Neural cell (in vitro differentiated cells): ENCODE results near the gene PLA2G5. TPM values are rescaled to one million over a fixed set of nuclear protein-coding genes. Genes with fewer than 3 reads are reported as not detected.

Source experiments
- H2AFZ ChIP-seq: fragments of 200-600, 300-800 bp; sonication (generic), shearing (Covaris generic); 2 replicates; pipeline ENCODE4 v1.6.0; 2014; ENCODE audit warnings: low read depth, mild to moderate bottlenecking, antibody characterized with exemption, low read length, moderate library complexity
- H3F3A ChIP-seq: fragments of 200-600 bp; shearing (Covaris generic); 2 replicates; pipeline ENCODE4 v1.6.1; 2016; ENCODE audit warnings: mild to moderate bottlenecking, moderate library complexity, mixed read lengths, antibody characterized with exemption, low read length; ENCODE audit not compliant: insufficient read depth, poor library complexity, severe bottlenecking
- H3K27ac ChIP-seq: fragments of 200-600, 300-800 bp; sonication (generic), shearing (Covaris generic); 2 replicates; pipeline ENCODE4 v1.5.1; 2014; ENCODE audit warnings: mild to moderate bottlenecking, low read length, moderate library complexity
- H3K27me3 ChIP-seq: fragments of 300-800, 200-600 bp; sonication (generic), shearing (Covaris generic); 2 replicates; pipeline ENCODE4 v1.6.0; 2014; ENCODE audit warnings: mild to moderate bottlenecking, low read depth, low read length, moderate library complexity; ENCODE audit not compliant: insufficient read depth
- H3K36me3 ChIP-seq: fragments of 300-800, 200-600 bp; sonication (generic), shearing (Covaris generic); 2 replicates; pipeline ENCODE4 v1.5.1; 2014; ENCODE audit warnings: mild to moderate bottlenecking, antibody characterized with exemption, low read length, moderate library complexity; ENCODE audit not compliant: insufficient read depth
- H3K4me2 ChIP-seq: fragments of 300-800, 200-600 bp; sonication (generic), shearing (Covaris generic); 2 replicates; pipeline ENCODE4 v1.6.0; 2014; ENCODE audit warnings: mild to moderate bottlenecking, low read length
- H3K4me3 ChIP-seq: fragments of 300-800, 200-600 bp; sonication (generic), shearing (Covaris generic); 2 replicates; pipeline ENCODE4 v1.5.1; 2014; ENCODE audit warnings: mild to moderate bottlenecking, low read length, moderate library complexity
- H3K79me2 ChIP-seq: fragments of 200-600 bp; shearing (Covaris generic); replicated peaks from 2 replicates; pipeline ENCODE4 v1.6.0; 2014; ENCODE audit warnings: mild to moderate bottlenecking, low read length, moderate library complexity; ENCODE audit not compliant: insufficient read depth
- H3K9ac ChIP-seq: fragments of 300-800, 200-600 bp; sonication (generic), shearing (Covaris generic); 2 replicates; pipeline ENCODE4 v1.6.1; 2016; ENCODE audit warnings: mild to moderate bottlenecking, low read length, mixed read lengths
- H3K9me2 ChIP-seq: fragments of 200-600 bp; shearing (Covaris generic); 2 replicates; pipeline ENCODE4 v1.6.1; 2016; ENCODE audit warnings: mild to moderate bottlenecking, low read length, mixed read lengths; ENCODE audit not compliant: insufficient read depth
- H3K9me3 ChIP-seq: fragments of 200-600, 300-800 bp; sonication (generic), shearing (Covaris generic); 2 replicates; pipeline ENCODE4 v1.6.1; 2016; ENCODE audit warnings: mild to moderate bottlenecking, mixed run types, low read length, moderate library complexity, mixed read lengths
- H4K20me1 ChIP-seq: fragments of 200-600 bp; shearing (Covaris generic); 2 replicates; pipeline ENCODE4 v1.6.1; 2016; ENCODE audit warnings: mild to moderate bottlenecking, mixed run types; ENCODE audit not compliant: insufficient read depth
- EP300 ChIP-seq: fragments of 450-650 bp; conservative IDR thresholded peaks from 2 replicates; pipeline ENCODE4 v1.6.1; 2014; ENCODE audit warnings: antibody characterized with exemption, mild to moderate bottlenecking, moderate library complexity; ENCODE audit not compliant: poor library complexity, severe bottlenecking
- EZH2 ChIP-seq: fragments of 200-600, 300-800 bp; shearing (Covaris generic), sonication (generic); IDR thresholded peaks from 2 replicates; pipeline ENCODE4 v1.6.1; 2014; ENCODE audit warnings: antibody characterized with exemption, low read length, borderline replicate concordance, mild to moderate bottlenecking; ENCODE audit not compliant: insufficient read depth, poor library complexity, severe bottlenecking
- MXI1 ChIP-seq: fragments of 450-650 bp; conservative IDR thresholded peaks from 2 replicates; pipeline ENCODE4 v1.6.1; 2014; ENCODE audit warnings: antibody characterized with exemption, mild to moderate bottlenecking; ENCODE audit not compliant: poor library complexity, severe bottlenecking
- POLR2AphosphoS5 ChIP-seq: IDR thresholded peaks from 2 replicates; pipeline ENCODE4 v1.6.1; 2012
- RAD21 ChIP-seq: fragments of 450-650 bp; conservative IDR thresholded peaks from 2 replicates; pipeline ENCODE4 v1.6.1; 2014; ENCODE audit warnings: antibody characterized with exemption, mild to moderate bottlenecking, moderate library complexity
- SMC3 ChIP-seq: fragments of 450-650 bp; conservative IDR thresholded peaks from 2 replicates; pipeline ENCODE4 v1.6.1; 2014; ENCODE audit warnings: antibody characterized with exemption, mild to moderate bottlenecking, moderate library complexity; ENCODE audit not compliant: poor library complexity
- TAF1 ChIP-seq: IDR thresholded peaks from 2 replicates; pipeline ENCODE4 v1.6.1; 2012; ENCODE audit warnings: low read depth
- polyA plus RNA-seq: library from polyadenylated mRNA; depleted of rRNA; stranded (reverse); fragments of >200 nt; gene quantifications from 2 replicates; pipeline ENCODE4 v1.2.3, GENCODE V29; 2014
- TF ChIP-seq, protein P1 (sequence below): fragments of 450-650 bp; IDR thresholded peaks from 2 replicates; pipeline ENCODE4 v1.5.1; 2014; ENCODE audit warnings: antibody characterized with exemption, mild to moderate bottlenecking, moderate library complexity; ENCODE audit not compliant: poor library complexity, severe bottlenecking
- TF ChIP-seq, protein P2 (sequence below): IDR thresholded peaks from 2 replicates; pipeline ENCODE4 v1.6.1; 2012; ENCODE audit warnings: borderline replicate concordance

PLA2G5 gene
- polyA plus RNA-seq, 1 donor from 2014 or later: not detected

- no peaks in the 10 kb centered on the region for H3K9me3 ChIP-seq
- H2AFZ ChIP-seq: no peak overlapping the region
- no peaks in the 10 kb centered on the region for H3K79me2 ChIP-seq
- no peak for TF ChIP-seq MXI1
- no peak for TF ChIP-seq SMC3
- no peak for TF ChIP-seq POLR2AphosphoS5
- TF ChIP-seq, protein P1, sequence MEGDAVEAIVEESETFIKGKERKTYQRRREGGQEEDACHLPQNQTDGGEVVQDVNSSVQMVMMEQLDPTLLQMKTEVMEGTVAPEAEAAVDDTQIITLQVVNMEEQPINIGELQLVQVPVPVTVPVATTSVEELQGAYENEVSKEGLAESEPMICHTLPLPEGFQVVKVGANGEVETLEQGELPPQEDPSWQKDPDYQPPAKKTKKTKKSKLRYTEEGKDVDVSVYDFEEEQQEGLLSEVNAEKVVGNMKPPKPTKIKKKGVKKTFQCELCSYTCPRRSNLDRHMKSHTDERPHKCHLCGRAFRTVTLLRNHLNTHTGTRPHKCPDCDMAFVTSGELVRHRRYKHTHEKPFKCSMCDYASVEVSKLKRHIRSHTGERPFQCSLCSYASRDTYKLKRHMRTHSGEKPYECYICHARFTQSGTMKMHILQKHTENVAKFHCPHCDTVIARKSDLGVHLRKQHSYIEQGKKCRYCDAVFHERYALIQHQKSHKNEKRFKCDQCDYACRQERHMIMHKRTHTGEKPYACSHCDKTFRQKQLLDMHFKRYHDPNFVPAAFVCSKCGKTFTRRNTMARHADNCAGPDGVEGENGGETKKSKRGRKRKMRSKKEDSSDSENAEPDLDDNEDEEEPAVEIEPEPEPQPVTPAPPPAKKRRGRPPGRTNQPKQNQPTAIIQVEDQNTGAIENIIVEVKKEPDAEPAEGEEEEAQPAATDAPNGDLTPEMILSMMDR: no peak
- TF ChIP-seq TAF1: no peak
- TF ChIP-seq EP300: no peak
- no peak for TF ChIP-seq RAD21
- TF ChIP-seq, protein P2, sequence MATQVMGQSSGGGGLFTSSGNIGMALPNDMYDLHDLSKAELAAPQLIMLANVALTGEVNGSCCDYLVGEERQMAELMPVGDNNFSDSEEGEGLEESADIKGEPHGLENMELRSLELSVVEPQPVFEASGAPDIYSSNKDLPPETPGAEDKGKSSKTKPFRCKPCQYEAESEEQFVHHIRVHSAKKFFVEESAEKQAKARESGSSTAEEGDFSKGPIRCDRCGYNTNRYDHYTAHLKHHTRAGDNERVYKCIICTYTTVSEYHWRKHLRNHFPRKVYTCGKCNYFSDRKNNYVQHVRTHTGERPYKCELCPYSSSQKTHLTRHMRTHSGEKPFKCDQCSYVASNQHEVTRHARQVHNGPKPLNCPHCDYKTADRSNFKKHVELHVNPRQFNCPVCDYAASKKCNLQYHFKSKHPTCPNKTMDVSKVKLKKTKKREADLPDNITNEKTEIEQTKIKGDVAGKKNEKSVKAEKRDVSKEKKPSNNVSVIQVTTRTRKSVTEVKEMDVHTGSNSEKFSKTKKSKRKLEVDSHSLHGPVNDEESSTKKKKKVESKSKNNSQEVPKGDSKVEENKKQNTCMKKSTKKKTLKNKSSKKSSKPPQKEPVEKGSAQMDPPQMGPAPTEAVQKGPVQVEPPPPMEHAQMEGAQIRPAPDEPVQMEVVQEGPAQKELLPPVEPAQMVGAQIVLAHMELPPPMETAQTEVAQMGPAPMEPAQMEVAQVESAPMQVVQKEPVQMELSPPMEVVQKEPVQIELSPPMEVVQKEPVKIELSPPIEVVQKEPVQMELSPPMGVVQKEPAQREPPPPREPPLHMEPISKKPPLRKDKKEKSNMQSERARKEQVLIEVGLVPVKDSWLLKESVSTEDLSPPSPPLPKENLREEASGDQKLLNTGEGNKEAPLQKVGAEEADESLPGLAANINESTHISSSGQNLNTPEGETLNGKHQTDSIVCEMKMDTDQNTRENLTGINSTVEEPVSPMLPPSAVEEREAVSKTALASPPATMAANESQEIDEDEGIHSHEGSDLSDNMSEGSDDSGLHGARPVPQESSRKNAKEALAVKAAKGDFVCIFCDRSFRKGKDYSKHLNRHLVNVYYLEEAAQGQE: no peak
- TF ChIP-seq EZH2: no peak
- no peaks in the 10 kb centered on the region for H3K9me2 ChIP-seq
- no peaks in the 10 kb centered on the region for H3K27me3 ChIP-seq
- no peak overlapping the region for H3K27ac ChIP-seq
- no peaks in the 10 kb centered on the region for H3F3A ChIP-seq
- H3K9ac ChIP-seq: no peak overlapping the region
- no peak overlapping the region for H3K4me3 ChIP-seq
- H3K36me3 ChIP-seq: no peaks in the 10 kb centered on the region
- no peak overlapping the region for H3K4me2 ChIP-seq
- no peaks in the 10 kb centered on the region for H4K20me1 ChIP-seq
These were observed 6.1 kb upstream of the PLA2G5 start for GRCh38 chr1:20063861-20064292.

DNA sequence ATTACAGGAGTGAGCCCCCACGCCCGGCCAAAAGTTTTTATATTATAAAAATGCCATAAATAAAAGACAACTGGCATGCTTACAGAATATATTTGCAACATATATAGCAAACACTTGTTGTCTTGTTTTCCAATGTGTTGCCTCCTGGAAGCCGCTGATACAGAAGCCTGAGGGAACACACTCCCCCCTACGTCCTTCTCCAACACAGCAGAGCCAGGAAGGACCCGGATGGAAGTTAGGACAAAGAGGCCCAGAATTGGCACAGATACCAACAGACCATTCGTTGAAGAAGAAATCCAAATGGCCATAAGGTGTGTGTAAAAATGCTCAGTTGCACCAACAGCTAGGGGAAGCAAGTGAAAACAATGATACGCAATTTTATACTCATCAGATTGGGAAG, 1.3 kb upstream of the PLA2G5 start:
- Histone ChIP-seq H2AFZ (no peak overlapping the region), H3K36me3 (no peaks in the 10 kb centered on the region), H3K27ac (no peak overlapping the region), H3K9me3 (no peaks in the 10 kb centered on the region), H3K4me2 (no peak overlapping the region), H3K27me3 (no peaks in the 10 kb centered on the region), H3K9me2 (no peaks in the 10 kb centered on the region), H4K20me1 (no peaks in the 10 kb centered on the region), H3K9ac (no peak overlapping the region), H3F3A (no peaks in the 10 kb centered on the region), H3K4me3 (no peak overlapping the region), H3K79me2 (no peaks in the 10 kb centered on the region)
- no peak for TF ChIP-seq POLR2AphosphoS5
- no peak for TF ChIP-seq EZH2
- no peak for TF ChIP-seq SMC3
- TF ChIP-seq, protein P1: no peak
- no peak for TF ChIP-seq TAF1
- no peak for TF ChIP-seq MXI1
- TF ChIP-seq EP300: no peak
- TF ChIP-seq, protein P2: no peak
- no peak for TF ChIP-seq RAD21
